Kidney (tissue), 14 donors: ENCODE data around the gene CALN1. TPM values are rescaled to one million over a fixed set of nuclear protein-coding genes. Genes with fewer than 3 reads are reported as not detected.
A peak's percentile ranks its signal among the peaks of the same experiment; 100 is the strongest.

Experiments used
- DNase-seq, 5 donors: peaks; one replicate each; pipeline ENCODE4 v3.0.0-alpha.2; 2013 to 2020
- FAIRE-seq: peaks from 2 replicates; lab custom pipeline; 2012; peaks lifted over from hg19 to GRCh38; lab: Jason Lieb, UNC
- H3K27ac ChIP-seq, 2 donors: one replicate each; pipeline ENCODE4 v1.7.0; 2013; ENCODE audit warnings: low read depth in 2 of 2, low read length in 2 of 2, inconsistent platforms in 1 of 2
- H3K27me3 ChIP-seq: one replicate; pipeline ENCODE4 v1.7.1; 2013; ENCODE audit warnings: low read length, inconsistent platforms; ENCODE audit not compliant: control insufficient read depth, insufficient read depth
- H3K36me3 ChIP-seq, 3 donors: one replicate each; pipeline versions ENCODE4 v1.7.0 to v1.7.1; 2013; ENCODE audit warnings: low read length in 3 of 3, control low read depth in 1 of 3, inconsistent platforms in 1 of 3; ENCODE audit not compliant: insufficient read depth in 3 of 3, control insufficient read depth in 2 of 3
- H3K4me1 ChIP-seq, 3 donors: one replicate each; pipeline versions ENCODE4 v1.7.0 to v1.7.1; 2013; ENCODE audit warnings: low read length in 3 of 3, inconsistent platforms in 1 of 3, low read depth in 1 of 3; ENCODE audit not compliant: control insufficient read depth in 2 of 3, insufficient read depth in 2 of 3
- H3K4me3 ChIP-seq, 3 donors: one replicate each; pipeline versions ENCODE4 v1.7.0 to v1.8.1; 2013; ENCODE audit warnings: low read length in 3 of 3, control low read depth in 1 of 3, inconsistent platforms in 1 of 3
- H3K9ac ChIP-seq, 3 donors: one replicate each; pipeline versions ENCODE4 v1.7.0 to v1.7.1; 2013; ENCODE audit warnings: low read length in 3 of 3, control low read depth in 1 of 3, inconsistent platforms in 1 of 3
- H3K9me3 ChIP-seq, 3 donors: one replicate each; pipeline versions ENCODE4 v1.7.0 to v1.7.1; 2013; ENCODE audit warnings: low read length in 3 of 3, control low read depth in 1 of 3, inconsistent platforms in 1 of 3; ENCODE audit not compliant: control insufficient read depth in 2 of 3, insufficient read depth in 1 of 3
- CTCF ChIP-seq: IDR thresholded peaks from 3 replicates; pipeline ENCODE4 v1.5.1; 2012; ENCODE audit warnings: mild to moderate bottlenecking, moderate library complexity, borderline replicate concordance; ENCODE audit not compliant: insufficient read depth; ENCODE audit errors: extremely low read depth
- intact Hi-C: fragments of 100-400 bp; cut with DNase I; formaldehyde crosslinking; loops from one replicate; pipeline ENCODE4 v1.11.1; 2022
- polyA plus RNA-seq: library from polyadenylated mRNA; stranded (reverse); fragments of 350-450 nt; fragmentation: Illumina TruSeq; extraction: RNeasy Lipid Tissue Mini Kit (QIAGEN cat#74804); gene quantifications from one replicate; pipeline ENCODE4 v1.2.3, GENCODE V29; 2014; ENCODE audit warnings: low read depth, low replicate concordance; ENCODE audit not compliant: insufficient read depth
- total RNA-seq: library from RNA; stranded (reverse); fragmentation: NEBNext Ultra II Directional; extraction: Animal tissue kit (Norgen Biotek cat#: 25700); gene quantifications from one replicate; pipeline ENCODE4 v1.2.1, GENCODE V29; 2021
- donor health status: control.
- donor health status: control.
- donor health status: control.
- donor health status: control.
- donor health status: control.
- donor health status: DM: yes; HTN: yes; CAD: no.
- donor health status: Normal renal cell carcinoma (clear cell type).

CALN1 gene
- total and polyA plus RNA-seq, 2 donors from 2014 or later, result not detected

- DNase-seq, result peak in 2 of 5 donors; percentile 11 to 23
- H3K9ac ChIP-seq, result no peak overlapping the region
- H3K4me1 ChIP-seq, result no peaks in the 10 kb centered on the region
- H3K27ac ChIP-seq, result no peak overlapping the region
- no peak for FAIRE-seq
- no peaks in the 10 kb centered on the region for H3K36me3 ChIP-seq
- H3K9me3 ChIP-seq, result peaks cover 0 to 5% (median 3%) of the 10 kb centered on the region in 3 donors
- no peak for TF ChIP-seq CTCF
- H3K4me3 ChIP-seq, result no peak overlapping the region
- intact Hi-C loops, result no loop called here
- no peaks in the 10 kb centered on the region for H3K27me3 ChIP-seq
These were observed 252.2 kb downstream of the CALN1 start for GRCh38 chr7:72159911-72160310.

- no peak overlapping the region for H3K9ac ChIP-seq
- H3K4me3 ChIP-seq, result no peak overlapping the region
- H3K4me1 ChIP-seq, result no peaks in the 10 kb centered on the region
- no peak overlapping the region for H3K27ac ChIP-seq
- no peaks in the 10 kb centered on the region for H3K9me3 ChIP-seq
- DNase-seq (no peak), FAIRE-seq (no peak)
- intact Hi-C loops, result no loop called here
- no peak for TF ChIP-seq CTCF
- no peaks in the 10 kb centered on the region for H3K27me3 ChIP-seq
- H3K36me3 ChIP-seq, result no peaks in the 10 kb centered on the region
These were observed 255.5 kb downstream of the CALN1 start for GRCh38 chr7:72156671-72157070.

- Histone ChIP-seq H3K9ac (no peak overlapping the region), H3K4me1 (no peaks in the 10 kb centered on the region), H3K36me3 (no peaks in the 10 kb centered on the region), H3K4me3 (no peak overlapping the region), H3K9me3 (no peaks in the 10 kb centered on the region), H3K27ac (no peak overlapping the region), H3K27me3 (no peaks in the 10 kb centered on the region)
- DNase-seq, result no peak
- no peak for TF ChIP-seq CTCF
- no peak for FAIRE-seq
- intact Hi-C loops, result no loop called here
These were observed 259.0 kb downstream of the CALN1 start for GRCh38 chr7:72153132-72153512.
